NCI-H1436 (cell line): Measurements from ENCODE around the gene AP3S1.
A peak's percentile ranks its signal among the peaks of the same experiment; 100 is the strongest.

Experiments
- DNase-seq: peaks from one replicate; lab custom pipeline; 2025; lab: John Stamatoyannopoulos, UW

Gene AP3S1

DNA sequence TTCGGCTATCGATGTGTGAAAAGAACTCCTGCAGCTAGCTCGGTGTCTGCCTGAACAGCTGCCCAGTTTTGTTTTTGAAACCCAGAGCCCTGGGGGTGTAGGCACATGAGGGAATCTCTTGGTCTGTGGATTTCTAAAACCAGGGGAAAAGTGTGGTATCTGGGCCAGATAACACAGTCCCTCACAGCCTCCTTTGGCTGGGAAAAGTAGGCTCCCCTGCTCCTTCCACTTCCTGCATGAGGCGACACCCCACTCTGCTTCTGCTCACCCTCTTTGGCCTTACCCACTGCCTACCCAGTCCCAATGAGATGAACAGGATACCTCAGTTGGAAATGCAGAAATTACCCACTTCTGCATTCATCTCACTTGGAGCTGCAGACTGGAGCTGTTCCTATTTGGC, 15.8 kb upstream of the AP3S1 start:
- no peak for DNase-seq

DNA sequence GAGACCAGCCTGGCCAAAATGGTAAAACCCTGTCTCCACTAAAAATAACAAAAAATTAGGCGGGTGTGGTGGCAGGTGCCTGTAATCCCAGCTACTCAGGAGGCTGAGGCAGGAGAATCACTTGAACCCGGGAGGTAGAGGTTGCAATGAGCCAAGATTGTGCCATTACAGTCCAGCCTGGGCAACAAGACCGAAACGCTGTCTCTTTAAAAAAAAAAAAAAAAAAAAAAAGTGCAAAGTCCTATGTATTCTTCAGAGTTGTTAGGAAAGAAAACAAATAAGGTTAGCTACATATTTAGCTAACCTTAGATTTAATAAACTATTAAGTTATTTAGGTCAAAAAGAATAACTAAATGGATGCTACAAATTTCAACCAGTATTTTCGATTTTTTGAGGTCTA, 11.8 kb upstream of the AP3S1 start:
- DNase-seq = no peak

DNA sequence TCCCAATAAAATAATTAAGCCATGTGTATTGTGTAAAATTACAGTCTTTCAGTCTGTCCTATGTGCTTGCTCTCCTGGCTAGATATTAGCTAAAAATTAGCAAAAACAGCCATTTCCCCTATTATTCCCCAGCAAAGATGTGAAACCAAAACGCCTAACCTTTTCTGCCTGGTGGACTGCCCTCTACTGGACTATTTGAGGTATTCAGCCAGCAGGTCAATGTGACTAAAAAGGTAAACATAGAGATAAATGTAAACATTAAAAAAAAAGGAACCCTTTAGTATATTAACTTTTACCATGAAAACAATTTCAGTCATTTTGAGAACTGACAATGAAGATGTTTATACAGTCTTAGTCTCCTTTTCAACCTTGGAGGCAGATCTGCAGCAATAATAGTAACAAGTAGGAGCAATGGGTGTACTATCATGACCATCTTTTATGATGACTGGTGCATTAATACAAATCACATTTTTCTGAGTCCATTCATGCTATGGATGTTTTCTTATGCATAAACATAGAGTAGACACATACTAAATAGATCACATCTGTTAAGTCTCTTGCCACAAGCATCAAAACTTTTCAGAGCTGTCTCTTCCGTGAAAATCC, 10.5 kb upstream of the AP3S1 start:
- no peak for DNase-seq

DNA sequence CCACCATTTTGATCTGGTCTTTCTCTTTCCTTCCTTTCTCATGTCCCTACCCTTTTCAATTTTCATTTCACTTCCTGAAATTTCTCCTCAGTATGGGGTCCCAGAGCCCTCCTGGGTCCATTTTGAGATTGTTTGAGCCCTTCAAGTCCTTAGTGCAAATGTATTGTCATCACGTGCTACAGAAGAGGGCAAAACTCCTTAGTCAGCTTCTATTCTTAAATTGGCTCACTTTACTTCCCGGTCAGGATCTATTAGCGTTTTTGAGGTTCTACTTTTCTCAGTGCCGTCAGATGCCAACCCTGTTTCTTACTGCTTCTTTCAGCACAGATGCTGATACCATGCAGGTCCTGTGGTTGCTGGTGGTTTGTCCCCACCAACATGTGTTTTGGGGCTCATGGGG, 6.3 kb upstream of the AP3S1 start:
- no peak for DNase-seq

DNA sequence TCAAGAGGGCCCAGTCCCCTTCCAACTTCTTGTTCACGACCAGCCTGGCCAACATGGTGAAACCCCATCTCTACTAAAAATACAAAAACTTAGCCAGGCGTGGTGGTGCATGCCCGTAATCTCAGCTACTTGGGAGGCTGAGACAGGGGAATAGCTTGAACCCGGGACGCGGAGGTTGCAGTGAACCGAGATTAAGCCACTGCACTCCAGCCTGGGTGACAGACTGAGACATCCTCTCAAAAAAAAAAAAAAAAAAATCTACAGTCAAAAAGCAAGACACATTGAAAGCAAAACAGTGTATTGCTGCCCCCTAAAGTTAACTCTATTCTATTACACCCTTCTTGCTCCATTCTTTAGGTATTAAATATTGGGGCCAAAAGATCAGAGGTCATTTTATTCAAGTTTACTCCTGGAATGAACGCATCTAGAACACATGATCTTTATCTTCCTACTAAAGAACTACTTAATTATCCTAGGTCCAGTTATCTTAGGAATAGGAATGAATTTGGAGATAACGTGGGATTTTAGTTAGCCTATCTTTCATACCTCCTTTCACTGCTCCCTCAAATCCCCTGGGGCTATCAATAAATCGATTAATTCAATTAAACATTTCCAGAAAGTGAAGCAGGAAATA, 2.7 kb upstream of the AP3S1 start:
- peak; percentile 54 for DNase-seq

DNA sequence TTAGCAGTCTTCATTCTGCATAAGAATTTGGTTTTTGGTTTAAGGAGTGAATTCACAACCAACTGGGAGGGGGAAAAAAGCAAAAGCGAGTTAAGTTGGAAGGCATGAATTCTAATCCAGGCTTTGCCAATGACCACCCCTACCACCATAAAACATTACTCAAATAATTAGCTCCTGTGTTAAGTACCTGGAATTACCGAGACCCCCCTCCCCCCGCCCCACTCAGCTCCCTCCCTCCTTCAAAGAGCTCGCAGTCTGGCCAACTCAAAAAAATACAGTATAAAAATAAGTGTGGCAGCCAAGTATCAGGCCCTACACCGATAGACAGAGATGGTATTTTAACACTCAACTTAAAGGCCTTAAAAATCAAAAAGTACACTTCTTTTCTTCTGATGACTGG, 862 bp upstream of the AP3S1 start:
- no peak for DNase-seq

DNA sequence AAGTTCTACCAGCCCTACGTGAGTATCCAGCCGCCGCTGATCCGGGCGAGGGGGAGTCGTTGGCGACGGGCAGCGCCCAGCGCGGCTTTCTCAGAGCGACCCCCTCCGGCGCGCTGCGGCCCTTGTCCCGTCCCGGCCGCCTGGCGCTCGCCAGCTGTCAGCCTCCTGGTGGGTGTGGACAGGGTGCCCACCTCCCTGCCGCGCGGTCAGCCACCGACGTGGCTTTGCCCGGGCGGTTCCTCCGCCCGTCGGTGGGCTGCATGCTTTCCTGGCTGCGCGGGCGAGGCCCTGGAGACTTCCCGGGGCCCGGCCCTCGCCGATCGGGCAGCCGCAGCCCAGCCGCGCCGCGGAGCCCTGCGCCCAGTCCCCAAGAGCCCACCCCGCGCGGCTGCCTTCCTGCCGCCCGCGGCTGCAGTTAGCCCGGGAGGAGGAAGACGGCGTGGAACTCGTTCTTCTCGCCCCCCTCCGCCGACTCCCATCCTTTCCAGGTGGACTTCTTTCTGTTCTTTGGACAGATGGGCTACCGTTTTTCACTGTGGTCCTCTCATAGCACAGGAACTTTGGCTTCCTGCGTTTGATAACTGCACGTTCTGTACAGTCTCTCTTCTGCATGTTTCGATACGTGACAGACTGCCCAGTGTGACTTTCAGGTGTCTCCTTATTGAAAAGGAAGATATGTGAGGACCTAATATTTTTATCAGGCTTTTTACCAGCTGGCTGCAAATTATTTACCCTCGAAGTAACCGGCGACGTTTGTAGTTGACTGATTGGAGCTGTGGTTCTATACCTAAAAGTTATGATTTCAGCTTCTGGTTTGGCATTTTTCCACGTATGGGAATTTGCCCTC, 577 bp downstream of the AP3S1 start:
- peak; percentile 75 for DNase-seq

DNA sequence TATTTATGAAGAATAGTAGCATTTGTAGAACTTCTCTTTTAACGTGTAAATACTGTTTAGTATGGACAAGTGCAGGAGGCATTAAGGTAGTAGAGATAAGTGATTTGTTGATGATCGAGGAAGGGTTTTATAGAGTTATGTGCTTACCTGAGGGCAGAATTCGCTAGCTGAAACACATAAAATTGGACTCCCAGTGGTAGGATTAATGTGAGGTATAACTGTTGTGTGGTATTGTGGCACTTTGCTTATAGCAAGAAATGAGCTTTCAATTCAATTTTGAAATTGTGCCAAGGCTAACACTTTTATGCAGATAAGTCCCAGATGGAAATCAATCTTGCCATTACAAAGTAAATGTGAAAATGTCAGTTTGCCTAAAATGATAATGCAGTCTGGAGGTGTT, 1.2 kb downstream of the AP3S1 start:
- peak; percentile 4 for DNase-seq

DNA sequence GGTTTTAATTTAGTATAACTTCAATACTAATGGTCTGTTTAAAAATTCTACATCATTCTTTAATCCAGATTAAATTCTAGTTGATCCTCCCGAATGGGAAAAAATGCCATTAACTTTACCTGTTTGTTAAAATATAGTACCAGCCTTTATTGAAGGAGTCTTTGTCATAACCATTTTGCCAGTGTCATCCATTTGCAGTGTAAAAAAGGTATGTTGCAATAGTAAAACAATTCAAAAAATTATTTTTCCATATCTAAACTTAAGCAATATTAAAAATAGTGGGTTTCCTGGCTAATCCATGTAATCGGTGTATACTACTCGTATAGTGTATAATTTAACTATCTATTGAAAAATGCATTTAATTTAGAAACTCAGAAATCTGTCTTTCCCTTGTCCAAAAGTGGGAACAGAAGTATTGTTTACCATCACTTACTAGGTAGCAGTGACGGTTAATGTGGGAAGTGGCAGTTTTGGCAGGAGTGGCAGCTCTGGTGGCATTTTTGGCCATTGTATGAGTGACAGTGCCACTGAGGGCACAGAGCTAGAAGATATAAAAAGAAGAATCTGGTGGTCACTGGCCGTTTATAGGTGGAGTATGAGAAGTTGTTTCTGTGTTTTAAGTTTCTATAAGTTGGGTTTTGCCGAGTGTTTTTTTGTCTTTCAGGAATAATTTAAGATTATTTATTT, 1.9 kb downstream of the AP3S1 start:
- DNase-seq = no peak

DNA sequence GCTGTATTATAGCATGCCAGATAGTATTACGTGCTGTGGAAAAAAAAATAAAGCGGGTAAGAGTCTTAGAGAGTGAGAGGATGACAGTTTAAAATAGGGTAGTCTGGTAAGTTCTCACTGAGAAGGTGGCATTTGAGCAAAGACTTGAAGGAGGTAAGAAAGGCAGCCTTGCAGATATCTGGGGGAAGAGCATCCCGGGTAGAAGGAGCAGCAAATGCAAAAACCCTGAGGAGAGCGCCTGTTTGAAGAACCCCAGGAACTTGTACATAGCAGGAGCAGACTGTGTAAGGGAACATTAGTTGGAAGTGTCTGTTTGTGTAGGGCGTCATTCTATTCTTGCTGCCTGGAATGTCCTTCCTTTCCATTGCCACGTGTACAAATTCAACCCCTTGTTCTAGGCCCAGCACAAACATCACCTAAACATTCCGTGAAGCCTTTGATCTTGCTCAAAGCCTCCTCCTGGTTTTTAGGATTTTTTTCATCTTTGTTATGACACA, 2.6 kb downstream of the AP3S1 start:
- DNase-seq = no peak

DNA sequence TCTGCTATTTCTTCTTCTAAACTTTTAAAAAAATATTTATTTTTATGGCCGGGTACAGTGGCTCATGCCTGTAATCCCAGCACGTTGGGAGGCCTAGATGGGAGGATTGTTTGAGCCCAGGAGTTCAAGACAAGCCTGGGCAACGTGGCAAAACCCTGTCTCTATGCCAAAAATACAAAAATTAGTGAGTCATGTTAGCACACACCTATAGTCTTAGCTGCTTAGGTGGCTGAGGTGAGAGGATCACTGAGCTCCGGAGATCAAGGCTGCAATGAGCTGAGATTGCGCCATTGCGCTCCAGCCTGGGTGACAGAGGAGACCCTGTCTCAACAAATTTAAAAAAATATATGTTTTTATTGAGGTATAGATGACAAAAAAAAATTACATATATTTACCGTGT, 5.6 kb downstream of the AP3S1 start:
- no peak for DNase-seq

DNA sequence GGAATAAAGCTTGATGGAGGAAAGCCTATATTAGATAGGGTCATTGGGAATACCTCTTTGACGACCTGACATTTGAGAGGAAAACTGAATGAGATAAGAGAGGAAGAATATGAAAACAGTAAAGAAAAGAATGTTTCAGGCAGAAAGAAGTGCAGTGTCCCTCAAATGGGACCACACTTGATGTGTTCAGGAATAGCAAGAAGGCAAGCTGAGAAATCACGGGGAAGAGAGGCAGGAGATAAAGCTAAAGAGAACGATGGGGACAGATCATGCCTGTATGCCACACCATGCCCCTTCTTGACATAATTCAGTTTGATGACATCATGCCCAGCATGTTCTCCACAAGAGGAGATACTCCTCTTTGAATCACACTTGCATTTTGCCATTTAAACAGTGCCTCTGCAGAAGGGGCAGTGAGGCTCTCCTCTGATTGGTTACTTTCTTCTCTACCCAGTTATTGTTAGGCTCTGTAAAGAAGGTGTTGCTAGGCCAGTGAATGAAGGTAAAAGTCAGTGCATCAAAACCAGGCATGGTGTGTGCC, 7.6 kb downstream of the AP3S1 start:
- DNase-seq = no peak

DNA sequence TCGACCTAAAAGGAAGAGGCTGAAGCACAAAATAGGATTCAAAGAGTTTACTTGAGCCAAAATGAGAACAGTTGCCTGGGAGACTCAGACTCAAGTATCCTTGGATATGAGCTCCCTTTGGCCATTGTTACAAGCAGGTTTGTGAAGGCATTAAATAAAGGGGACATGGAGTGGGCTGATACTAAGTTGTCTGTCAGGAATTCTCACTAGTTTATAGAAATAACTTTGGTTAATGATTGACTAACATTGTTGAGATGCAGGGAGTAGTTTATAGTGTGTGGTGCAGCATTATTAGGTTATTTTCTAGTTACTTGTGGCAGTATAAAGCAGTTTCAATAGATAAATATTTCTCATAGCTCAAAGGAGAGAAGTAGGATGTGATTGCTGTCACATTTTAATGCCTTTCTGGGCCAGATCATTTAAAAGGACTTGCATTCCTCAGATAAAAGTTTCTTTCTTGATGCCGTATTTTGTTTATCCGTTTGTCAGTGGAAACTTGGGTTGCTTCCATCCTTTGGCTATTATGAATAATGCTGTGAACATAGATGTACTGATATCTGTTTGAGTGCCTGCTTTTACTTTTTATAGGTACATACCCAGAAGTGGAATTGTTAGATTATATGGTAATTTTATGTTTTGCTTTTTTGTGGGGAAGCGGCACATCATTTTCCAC, 9.1 kb downstream of the AP3S1 start:
- DNase-seq = no peak

DNA sequence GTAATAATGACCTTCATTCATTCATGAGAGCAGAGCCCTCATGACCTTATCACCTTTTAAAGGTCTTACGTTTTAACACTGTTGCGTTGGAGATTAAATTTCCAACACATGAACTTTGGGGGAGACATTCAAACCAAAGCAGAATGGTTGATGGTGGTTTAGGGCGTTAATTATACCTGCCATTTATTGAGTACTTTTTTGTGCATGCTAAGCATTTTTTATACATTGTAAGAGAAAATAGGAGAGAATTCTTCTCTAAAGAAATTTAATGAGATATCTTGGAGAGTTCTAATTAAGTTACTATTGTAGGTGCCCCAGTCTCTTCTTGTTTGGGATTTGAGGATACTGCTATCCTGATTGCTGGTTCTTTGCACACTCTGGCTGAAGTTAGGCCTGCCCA, 12.4 kb downstream of the AP3S1 start:
- DNase-seq = no peak

DNA sequence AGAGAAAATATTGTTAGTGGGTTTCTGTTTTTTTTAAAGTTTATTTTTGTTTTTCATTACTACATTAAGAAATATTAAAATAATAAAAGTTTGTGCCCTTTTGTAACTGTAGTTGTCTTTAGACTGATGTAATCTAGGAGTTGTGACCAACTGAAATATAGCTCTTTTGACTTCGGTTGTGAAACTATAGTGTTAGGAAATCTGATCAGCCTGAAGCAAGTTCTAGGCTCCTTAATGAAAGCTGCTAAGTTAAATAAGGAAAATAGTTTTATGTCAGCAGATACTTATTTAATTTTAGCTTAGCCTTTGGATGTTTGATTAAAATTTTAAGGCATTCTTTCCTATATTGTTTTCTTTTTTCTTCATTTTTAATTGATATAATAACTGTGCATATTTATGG, 14.2 kb downstream of the AP3S1 start:
- no peak for DNase-seq

DNA sequence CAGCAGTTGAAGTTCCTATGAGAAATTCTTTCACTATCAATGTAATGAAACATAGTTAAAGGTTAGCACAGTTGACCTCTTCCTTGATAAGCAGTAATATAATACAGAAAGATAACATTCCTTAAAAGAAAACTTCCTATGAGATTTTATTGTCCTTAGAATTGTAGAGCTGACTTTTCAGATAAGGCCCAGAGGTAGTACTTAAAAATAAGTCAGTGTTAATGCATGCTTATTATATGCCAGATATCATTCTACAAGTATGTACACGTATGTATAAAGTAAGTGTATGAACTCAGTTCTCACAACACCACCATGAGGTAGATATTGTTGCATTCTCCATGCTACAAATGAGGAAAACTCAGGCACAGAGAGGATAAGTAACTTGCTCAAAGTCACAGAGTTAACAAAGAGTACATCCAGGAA, 15.3 kb downstream of the AP3S1 start:
- DNase-seq = no peak

DNA sequence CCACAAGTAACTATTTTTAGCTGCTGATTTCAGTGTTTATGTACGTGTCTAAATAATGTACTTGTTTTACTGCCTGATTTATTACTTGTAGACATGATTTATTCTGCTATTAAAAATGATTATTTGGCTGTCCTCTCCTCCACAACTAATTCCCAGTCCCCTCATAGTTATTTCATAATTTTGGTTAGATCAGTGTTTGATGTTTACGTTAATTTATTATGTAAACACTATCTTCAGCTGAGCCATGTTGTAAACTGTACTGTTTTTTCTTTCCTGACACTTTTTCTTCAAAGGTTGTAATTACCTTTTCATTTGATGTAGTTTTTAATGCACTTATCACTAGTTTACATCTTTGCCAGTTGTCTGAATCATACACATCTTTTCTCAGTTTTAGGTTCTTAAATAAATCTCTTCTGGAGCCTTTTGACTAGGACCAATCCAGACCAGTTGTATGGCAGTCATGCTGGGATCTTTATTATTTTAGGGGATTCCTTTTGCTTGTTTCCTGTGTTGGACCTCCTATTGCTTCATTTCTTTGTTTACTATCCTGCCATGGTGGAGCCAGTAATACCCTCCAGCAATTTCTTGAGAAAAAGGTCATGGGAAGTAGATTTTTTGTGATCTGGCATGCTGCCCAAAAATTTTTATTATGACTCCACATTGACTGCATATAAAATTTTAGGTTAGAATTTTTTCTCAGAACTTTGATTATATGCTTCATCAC, 16.1 kb downstream of the AP3S1 start:
- DNase-seq = no peak

DNA sequence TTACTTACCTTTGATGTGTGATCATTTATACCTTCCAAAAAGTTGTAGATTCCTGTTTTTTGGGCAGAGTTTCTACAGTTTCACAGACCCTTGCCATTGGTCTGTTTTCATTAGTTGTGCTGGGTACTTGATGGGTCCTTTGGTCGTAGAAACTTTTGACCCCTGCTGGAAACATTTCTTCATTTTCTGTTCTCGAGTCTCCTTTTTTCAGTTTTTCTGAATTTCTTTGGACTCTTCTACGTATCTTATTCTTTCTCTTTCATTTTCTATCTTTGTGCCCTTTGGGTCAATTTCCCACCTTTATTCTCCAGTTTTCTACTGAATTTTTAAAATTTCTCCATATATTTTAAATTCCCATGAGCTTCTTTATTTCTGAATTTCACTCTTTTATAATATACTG, 16.7 kb downstream of the AP3S1 start:
- DNase-seq = no peak

DNA sequence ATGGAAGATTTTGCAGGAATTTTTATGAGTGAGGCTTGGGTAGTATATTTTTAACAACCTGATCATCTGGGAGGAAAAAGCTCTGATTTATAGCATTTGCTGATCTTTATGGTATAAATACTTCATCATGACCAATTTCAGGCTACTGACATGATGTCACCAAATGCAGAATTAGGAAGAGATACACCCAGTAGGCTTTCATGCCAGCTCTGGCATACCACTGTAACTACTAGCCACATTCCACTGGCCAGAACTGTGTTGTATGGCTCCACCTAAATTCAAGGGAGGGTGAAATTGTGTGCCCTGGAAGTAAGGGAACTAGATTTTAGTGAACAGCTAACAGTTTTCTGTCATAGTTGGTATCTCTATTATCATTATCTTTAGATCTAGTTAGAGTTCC, 17.6 kb downstream of the AP3S1 start:
- no peak for DNase-seq

DNA sequence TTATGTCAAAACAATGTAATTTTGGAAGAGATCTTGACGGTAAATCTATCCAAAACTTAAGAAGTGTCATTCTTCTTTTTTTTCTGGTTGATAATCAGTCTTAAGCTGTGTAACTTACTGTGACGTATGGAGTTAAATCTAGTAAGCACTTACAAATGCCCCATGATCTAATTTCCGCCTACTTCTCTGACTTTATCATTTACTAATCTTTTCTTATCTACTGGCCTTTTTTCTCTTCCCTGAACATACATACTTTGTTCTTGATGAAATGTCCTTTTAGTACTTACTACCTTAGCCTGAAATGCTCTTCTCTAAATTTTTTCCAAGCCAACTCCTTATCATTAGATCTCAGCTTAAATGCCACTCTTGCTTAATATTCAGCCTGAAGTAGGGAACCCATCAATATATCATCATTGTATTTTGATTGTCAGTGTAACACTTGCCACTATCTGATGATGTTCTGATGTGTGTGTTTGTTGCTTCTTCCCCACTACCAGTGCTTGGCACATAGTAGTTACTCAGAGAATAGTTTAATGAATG, 27.6 kb downstream of the AP3S1 start:
- DNase-seq = no peak

DNA sequence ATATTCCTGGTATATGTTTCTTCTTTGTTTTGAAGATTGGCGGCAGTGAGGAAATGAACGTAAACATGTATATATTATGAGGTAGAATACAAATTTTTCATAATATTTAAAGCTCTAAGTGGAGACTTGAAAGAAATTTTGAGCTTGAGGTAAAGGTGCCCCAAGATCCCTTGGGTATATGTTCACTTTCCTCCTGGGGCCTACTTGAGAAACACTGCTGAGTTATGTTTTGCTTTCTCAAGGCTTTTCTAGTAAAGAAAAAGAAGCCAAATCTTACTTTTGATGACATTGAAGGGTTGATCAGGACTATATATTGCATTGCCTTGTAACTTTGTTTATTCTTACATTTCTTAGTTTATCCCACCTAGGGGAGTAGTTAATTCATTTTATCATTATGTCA, 30.7 kb downstream of the AP3S1 start:
- no peak for DNase-seq
